K562 (cell line): ENCODE data around the gene MYO10. TPM values are rescaled to one million over a fixed set of nuclear protein-coding genes. Genes with fewer than 3 reads are reported as not detected.

Experiments used
- CBFA2T3 ChIP-seq: fragments of 450-650 bp; IDR thresholded peaks from 2 replicates; pipeline ENCODE4 v1.6.1; 2017
- CREB1 ChIP-seq, 2 experiments: sonication (generic) in 1 of 2; formaldehyde crosslinking in 1 of 2; IDR thresholded peaks; 2 replicates each; pipeline versions ENCODE4 v1.6.1 to v1.8.0; 2012 to 2022; ENCODE audit warnings: inconsistent platforms in 1 of 2, mild to moderate bottlenecking in 1 of 2, missing genetic modification reagents in 1 of 2, moderate library complexity in 1 of 2
- FIP1L1 ChIP-seq: fragments of 200-400 bp; formaldehyde crosslinking; IDR thresholded peaks from 2 replicates; pipeline ENCODE4 v1.6.1; 2018; ENCODE audit warnings: mild to moderate bottlenecking, low read depth, low read length; ENCODE audit not compliant: poor library complexity, severe bottlenecking
- FOXA3 ChIP-seq, 2 experiments: fragments of 450-650 bp in 1 of 2; sonication (generic) in 1 of 2; formaldehyde crosslinking; IDR thresholded peaks in 1 of 2; conservative IDR thresholded peaks in 1 of 2; 2 replicates each; pipeline versions ENCODE4 v1.4.0 to v1.8.0; 2020 to 2022; ENCODE audit warnings: mild to moderate bottlenecking in 2 of 2, missing genetic modification reagents in 1 of 2
- FOXP1 ChIP-seq: sonication (generic); formaldehyde crosslinking; IDR thresholded peaks from 2 replicates; pipeline ENCODE4 v1.8.0; 2022; ENCODE audit warnings: mild to moderate bottlenecking, missing genetic modification reagents
- GTF2A2 ChIP-seq: IDR thresholded peaks from 2 replicates; pipeline ENCODE4 v1.6.1; 2016; ENCODE audit warnings: mild to moderate bottlenecking, missing genetic modification characterization, missing compliant biosample characterization
- IRF2 ChIP-seq: sonication (generic); formaldehyde crosslinking; IDR thresholded peaks from 2 replicates; pipeline ENCODE4 v1.8.1; 2022; ENCODE audit warnings: mild to moderate bottlenecking, missing genetic modification reagents
- KAT2B ChIP-seq: IDR thresholded peaks from one replicate; pipeline ENCODE4 v1.6.1; 2012; ENCODE audit warnings: low read depth, mild to moderate bottlenecking, control low read depth, inconsistent platforms, low read length, moderate library complexity
- TBP ChIP-seq: optimal IDR thresholded peaks from 2 replicates; pipeline ENCODE3; 2011; ENCODE audit warnings: low read depth, low read length, improper control_type of control experiment
- TCF7 ChIP-seq: sonication (generic); IDR thresholded peaks from 2 replicates; pipeline ENCODE4 v1.6.1; 2016; ENCODE audit warnings: antibody characterized with exemption, borderline replicate concordance
- YY1 ChIP-seq, 3 experiments: IDR thresholded peaks; 2 replicates each; pipeline ENCODE4 v1.6.1; 2011; ENCODE audit warnings: low read length in 2 of 3, mild to moderate bottlenecking in 2 of 3, moderate library complexity in 2 of 3, borderline replicate concordance in 1 of 3, control low read depth in 1 of 3, low read depth in 1 of 3; ENCODE audit not compliant: insufficient read depth in 3 of 3, insufficient replicate concordance in 2 of 3, control insufficient read depth in 1 of 3, insufficient read length in 1 of 3; ENCODE audit errors: extremely low read depth in 1 of 3
- ZBTB40 ChIP-seq, 2 experiments: fragments of 450-650 bp in 1 of 2; sonication (generic) in 1 of 2; formaldehyde crosslinking in 1 of 2; IDR thresholded peaks; 2 replicates each; pipeline versions ENCODE4 v1.7.1 to v1.9.0; 2016 to 2022; ENCODE audit warnings: inconsistent platforms in 1 of 2, mild to moderate bottlenecking in 1 of 2, missing genetic modification reagents in 1 of 2
- polyA plus RNA-seq, 8 experiments: library from polyadenylated mRNA; depleted of rRNA in 4 of 8; stranded (reverse) in 5 of 8; unstranded in 3 of 8; fragments of >200 nt; fragmentation: Nextera tagmentation in 2 of 8; fragmentation: Illumina TruSeq in 1 of 8; extraction: Ambion mirVana in 2 of 8; extraction: Trizol in 1 of 8; gene quantifications; 2 replicates each; pipeline versions ENCODE4 v1.2.1 to v1.2.3, GENCODE V29; 2011 to 2014; ENCODE audit warnings: inconsistent platforms in 1 of 8, missing spikeins in 1 of 8
- total RNA-seq, 7 experiments: library from RNA; depleted of rRNA in 6 of 7; stranded (reverse); fragments of >200 nt in 6 of 7; fragmentation: Illumina TruSeq in 2 of 7; extraction: Trizol in 2 of 7; gene quantifications; 2 replicates each; pipeline versions ENCODE4 v1.2.1 to v1.2.3, GENCODE V29; 2011 to 2021; ENCODE audit warnings: low replicate concordance in 1 of 7
- TF ChIP-seq, protein P1 (sequence below): fragments of 450-650 bp; formaldehyde crosslinking; IDR thresholded peaks from 2 replicates; pipeline ENCODE4 v1.4.0; 2020; ENCODE audit warnings: mild to moderate bottlenecking, moderate library complexity

MYO10 gene
- total and polyA plus RNA-seq, 9 of the 15 experiments (the other 6 are each of a cell fraction or from before 2014, with no cell fraction given): 0.04 to 0.24 TPM; not detected in 7

GRCh38 chr5:16884595-16884994 is 51.5 kb downstream of the MYO10 start (continued):
- no peak for TF ChIP-seq ZBTB40 (IDR thresholded peaks at IDR 0.05)
- TF ChIP-seq ZBTB40 (CRISPR knock-in tag; IDR thresholded peaks at IDR 0.05): no peak
- TF ChIP-seq FIP1L1: no peak
- TF ChIP-seq TBP: no peak
- TF ChIP-seq FOXP1 (CRISPR knock-in tag): no peak
- TF ChIP-seq CREB1 (IDR thresholded peaks at IDR 0.05): no peak
- TF ChIP-seq CREB1 (CRISPR knock-in tag; IDR thresholded peaks at IDR 0.05): no peak
- no peak for TF ChIP-seq TCF7
- no peak for TF ChIP-seq KAT2B
- TF ChIP-seq GTF2A2 (tag): no peak
- TF ChIP-seq, protein P1, sequence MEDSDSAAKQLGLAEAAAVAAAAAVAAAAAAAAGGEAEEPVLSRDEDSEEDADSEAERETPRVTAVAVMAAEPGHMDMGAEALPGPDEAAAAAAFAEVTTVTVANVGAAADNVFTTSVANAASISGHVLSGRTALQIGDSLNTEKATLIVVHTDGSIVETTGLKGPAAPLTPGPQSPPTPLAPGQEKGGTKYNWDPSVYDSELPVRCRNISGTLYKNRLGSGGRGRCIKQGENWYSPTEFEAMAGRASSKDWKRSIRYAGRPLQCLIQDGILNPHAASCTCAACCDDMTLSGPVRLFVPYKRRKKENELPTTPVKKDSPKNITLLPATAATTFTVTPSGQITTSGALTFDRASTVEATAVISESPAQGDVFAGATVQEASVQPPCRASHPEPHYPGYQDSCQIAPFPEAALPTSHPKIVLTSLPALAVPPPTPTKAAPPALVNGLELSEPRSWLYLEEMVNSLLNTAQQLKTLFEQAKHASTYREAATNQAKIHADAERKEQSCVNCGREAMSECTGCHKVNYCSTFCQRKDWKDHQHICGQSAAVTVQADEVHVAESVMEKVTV: no peak
- no peak for TF ChIP-seq YY1 (IDR thresholded peaks at IDR 0.05; ENCODE audit: borderline replicate concordance in 1 of 3, control insufficient read depth in 1 of 3, extremely low read depth in 1 of 3, insufficient read depth in 3 of 3, insufficient read length in 1 of 3, insufficient replicate concordance in 2 of 3, low read depth in 1 of 3, low read length in 2 of 3)
- TF ChIP-seq CBFA2T3: no peak
- TF ChIP-seq IRF2 (CRISPR knock-in tag): no peak
- TF ChIP-seq FOXA3 (CRISPR knock-in tag; conservative IDR thresholded peaks at IDR 0.05 in 1 of 2, IDR thresholded peaks at IDR 0.05 in 1 of 2): no peak
